GM12872 (cell line): ENCODE measurements around the gene RUVBL1.

Source experiments
- TF ChIP-seq, protein P1 (sequence below): IDR thresholded peaks from 3 replicates; pipeline ENCODE4 v1.5.1; 2011; ENCODE audit warnings: low read depth, mild to moderate bottlenecking, low read length, moderate library complexity; ENCODE audit not compliant: insufficient read depth

Gene RUVBL1

DNA sequence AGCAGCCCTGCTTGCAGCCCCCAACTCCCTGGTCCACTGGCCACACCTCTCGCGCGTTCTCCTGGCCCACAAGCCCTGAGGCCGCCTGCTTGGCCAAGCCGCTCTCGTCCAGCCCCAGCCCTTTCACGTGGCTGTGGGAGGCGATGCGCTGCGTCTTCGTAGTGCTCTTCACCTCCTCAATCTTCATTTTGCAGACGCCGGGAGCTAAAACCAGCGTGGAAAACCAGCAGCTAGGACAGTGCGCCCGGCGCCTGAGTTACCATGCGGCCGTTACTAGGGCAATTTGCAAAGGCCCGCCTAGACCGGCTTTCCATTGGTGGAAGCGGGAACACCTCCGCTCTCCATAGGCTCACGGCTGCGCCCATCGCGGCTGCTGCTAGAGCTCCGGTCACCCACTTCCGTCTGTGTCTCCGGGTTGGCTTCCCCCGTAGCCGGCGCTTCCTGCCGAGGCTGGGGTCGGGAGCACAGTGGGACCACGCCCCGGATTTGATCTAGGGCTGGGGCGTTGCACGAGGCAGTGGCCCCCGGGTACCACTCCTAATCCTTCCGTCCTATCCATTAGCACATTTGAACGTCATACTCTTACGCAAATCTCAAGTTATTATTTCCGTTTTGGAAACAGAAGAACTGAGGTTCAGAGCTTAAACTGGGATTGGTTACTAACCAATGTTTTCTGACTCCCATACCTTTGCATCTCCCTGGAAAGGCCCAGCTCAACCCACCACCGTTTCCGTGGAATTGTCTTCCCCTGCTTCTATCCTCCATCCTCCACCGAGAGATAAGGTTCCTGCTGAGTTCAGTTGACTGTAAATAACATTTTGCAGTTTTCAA lies at the start of gene RUVBL1:
Gene RUVBL1 (minus strand): TSS at position 275 of the 831 bp plus-strand sequence. CDS start 88 bp downstream, at position 187.
- TF ChIP-seq, protein P1, sequence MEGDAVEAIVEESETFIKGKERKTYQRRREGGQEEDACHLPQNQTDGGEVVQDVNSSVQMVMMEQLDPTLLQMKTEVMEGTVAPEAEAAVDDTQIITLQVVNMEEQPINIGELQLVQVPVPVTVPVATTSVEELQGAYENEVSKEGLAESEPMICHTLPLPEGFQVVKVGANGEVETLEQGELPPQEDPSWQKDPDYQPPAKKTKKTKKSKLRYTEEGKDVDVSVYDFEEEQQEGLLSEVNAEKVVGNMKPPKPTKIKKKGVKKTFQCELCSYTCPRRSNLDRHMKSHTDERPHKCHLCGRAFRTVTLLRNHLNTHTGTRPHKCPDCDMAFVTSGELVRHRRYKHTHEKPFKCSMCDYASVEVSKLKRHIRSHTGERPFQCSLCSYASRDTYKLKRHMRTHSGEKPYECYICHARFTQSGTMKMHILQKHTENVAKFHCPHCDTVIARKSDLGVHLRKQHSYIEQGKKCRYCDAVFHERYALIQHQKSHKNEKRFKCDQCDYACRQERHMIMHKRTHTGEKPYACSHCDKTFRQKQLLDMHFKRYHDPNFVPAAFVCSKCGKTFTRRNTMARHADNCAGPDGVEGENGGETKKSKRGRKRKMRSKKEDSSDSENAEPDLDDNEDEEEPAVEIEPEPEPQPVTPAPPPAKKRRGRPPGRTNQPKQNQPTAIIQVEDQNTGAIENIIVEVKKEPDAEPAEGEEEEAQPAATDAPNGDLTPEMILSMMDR: no peak

DNA sequence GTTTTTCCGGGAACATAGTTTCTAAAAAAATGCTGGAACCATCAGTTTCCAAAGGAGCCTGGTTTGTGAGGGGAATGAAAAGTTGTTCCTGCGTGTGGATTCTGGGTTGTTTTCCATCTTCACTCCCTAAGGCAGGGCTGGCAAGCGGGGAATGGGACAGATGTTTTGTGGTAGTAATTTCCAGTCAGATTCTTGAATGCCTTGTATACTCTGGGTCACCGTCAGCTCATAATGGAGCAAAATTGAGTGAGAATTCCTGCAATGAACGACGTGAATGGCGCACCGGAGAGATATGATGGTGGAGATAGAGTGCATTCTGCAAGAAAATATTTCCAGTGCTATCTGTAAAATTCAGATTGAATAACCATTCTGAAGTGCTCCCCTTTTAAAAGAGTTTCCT lies 49.6 kb upstream of the RUVBL1 start:
- TF ChIP-seq, protein P1: no peak

GRCh38 chr3:128170866-128171516 lies 47.4 kb upstream of the RUVBL1 start:
- TF ChIP-seq, protein P1: no peak

DNA sequence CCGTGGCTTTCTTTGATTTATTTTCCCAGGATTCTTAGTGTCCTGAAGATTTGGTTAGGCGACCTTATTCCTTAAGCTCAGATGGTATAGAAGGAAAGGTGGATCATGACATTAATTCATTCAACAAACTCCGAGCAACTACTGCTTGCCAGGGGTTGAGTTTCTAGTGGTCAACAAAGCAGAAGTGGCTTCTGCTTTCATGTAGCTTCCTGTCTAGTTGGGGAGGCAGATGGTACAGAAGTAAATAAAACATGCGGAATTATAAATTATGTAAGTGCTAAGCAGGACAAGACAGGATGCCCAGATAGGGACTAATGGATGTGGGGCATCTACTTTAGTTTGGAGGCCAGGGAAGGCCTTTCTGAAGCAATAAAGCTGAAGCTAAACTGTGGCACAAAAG lies 45.2 kb upstream of the RUVBL1 start:
- TF ChIP-seq, protein P1: no peak

DNA sequence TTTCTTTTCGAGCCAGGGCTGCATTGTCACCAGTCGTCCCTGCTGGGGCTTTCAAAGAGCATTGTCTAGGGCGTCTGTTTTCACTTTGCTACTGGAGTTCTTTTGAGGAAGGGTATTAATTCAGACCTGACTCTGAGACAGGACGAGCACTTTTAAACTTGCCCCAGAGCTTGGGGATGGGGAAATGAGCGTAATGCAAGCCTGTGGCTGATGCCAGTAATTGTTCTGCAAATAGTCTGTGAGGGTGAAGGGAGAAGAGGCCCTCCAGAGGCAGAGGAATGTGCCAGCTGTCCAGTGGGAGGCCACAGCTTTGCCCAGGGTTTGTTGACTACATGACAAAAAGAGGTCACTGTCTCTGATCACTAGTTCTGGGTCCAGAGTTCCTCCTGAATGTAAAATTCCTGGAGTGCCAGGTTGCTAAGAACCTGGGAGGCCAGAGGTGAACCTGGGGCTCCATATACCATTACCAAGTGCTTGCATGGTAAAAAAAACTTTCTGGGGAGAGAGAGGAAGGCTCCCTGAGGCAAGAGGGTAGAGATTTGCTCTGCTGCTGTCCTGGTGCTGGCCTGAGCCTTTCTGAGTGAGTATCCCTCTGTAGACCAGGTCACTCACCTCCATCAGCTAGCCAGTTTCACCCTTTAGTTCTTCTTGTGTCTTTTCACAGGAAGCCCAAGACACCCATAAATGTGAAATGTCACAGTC lies 44.5 kb upstream of the RUVBL1 start:
- TF ChIP-seq, protein P1: no peak

GRCh38 chr3:128167646-128167972 lies 44.0 kb upstream of the RUVBL1 start:
- TF ChIP-seq, protein P1: no peak

DNA sequence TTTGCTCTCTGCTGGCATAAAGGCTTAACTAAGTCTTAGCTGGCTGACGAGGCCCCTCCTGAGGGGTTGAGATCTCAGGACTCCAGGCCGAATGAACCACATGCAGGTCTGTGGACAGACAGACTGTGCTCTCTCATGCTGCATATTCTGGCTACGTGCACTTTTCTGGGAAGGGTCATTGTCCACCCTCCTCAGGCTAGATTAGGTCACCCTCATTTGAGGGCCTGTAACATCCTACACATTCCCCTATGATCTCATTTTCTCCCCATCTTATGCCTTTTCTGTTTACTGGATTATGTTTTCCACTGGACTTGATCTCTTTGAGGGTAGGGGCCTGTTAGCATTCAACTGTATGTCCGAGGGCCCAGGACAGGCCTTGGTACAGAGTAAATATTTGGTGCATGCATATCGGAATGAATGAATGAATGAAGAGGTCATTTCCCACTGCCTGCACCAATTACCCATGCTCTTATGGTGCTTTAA lies 43.4 kb upstream of the RUVBL1 start:
- TF ChIP-seq, protein P1: no peak
